Activated CD8-positive, alpha-beta memory T cell treated with anti-CD3 and anti-CD28 coated beads, Interleukin-2, amount 50 U/mL, for 24 hours (primary cell): ENCODE results near the gene LSM7.

Experiments
- DNase-seq: peaks from one replicate; pipeline ENCODE4 v3.0.0-alpha.2; 2020; ENCODE audit errors: extremely low read depth

The LSM7 gene

DNA sequence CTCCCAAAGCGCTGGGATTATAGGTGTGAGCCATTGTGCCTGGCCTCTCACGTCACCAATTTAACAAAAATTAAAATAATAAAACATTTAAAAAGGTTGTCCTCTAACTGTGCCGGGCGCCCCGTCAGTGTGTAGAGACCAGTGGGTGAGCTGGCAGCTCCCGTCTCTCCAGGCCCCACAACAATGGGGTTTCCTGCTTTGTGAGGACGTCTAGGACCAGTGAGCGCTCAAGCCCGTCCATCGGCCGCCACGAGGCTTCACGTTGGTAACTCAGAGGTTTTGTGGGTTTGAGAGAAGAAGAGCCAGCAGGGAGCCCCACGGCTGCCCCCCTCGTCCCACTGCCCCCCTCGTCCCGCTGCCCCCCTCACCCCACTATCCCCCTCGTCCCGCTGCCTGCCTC is 4.7 kb downstream of the LSM7 start:
- DNase-seq = no peak

DNA sequence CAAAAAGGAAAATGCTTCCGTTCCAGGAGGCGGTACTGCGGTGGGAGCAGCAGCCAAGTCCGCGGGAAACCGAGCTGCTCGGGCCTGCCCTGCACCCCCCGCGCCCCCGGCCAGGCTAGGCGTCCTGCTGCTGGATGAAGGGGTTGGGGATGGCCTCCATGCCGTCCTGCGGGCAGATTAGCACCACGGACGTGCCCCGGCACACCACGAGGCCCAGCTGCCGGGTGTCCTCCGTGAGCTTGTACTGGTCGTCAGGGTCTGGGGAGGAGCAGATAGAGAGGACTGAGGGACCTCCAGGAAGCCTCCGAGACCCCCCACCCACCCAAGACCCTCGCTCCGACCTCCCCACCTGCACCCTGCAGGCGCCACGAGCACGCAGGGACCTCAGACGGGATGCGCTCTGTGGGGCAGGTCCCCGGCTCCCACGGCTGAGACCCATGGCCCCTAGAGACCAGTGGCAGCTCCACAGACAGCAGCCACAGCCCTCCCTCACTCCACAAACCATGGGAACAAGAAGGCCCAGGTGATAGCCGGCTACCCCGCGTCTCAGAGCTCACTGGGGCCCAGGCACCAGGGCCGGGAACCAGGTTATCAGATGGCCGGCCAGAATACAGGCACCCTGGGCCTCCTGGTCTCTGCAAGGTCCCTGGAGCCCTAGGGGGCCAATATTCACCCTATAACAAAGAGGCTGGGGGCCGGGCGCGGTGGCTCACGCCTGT is 6.7 kb downstream of the LSM7 start:
- no peak for DNase-seq

DNA sequence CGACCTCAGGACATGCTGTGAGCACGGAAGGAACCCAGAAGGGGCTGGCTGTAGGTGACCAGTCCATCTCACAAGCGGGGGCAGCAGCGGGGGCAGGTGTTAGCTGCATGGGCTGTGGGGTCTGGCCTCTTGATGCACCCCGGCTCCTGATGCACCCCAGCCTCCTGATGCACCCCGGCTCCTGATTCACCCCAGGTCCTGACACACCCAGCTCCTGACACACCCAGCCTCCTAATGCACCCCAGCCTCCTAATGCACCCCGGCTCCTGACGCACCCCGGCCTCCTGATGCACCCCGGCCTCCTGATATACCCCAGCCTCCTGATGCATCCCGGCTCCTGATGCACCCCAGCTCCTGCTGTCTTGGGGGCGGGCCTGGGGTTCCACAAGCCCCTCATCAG is 7.4 kb downstream of the LSM7 start:
- DNase-seq = no peak

DNA sequence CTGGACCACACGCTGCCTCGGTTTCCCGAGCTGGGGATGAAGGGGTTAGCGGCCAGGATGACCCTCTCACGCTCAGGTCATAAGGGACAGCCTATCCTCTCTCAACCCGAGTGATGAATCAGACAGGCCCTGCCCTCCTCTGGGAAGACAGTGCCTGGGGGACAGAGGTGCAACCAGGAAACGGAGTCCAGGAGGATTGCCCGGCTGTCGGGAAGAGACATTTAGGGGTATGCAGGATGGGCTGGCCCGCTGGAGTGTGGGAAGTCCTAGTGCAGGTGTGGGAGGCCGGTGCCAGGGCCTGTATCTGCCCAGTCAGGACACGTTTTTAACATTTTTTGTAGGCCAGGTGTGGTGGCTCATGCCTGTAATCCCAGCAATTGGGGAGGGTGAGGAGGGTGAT is 8.3 kb downstream of the LSM7 start:
- DNase-seq = no peak

DNA sequence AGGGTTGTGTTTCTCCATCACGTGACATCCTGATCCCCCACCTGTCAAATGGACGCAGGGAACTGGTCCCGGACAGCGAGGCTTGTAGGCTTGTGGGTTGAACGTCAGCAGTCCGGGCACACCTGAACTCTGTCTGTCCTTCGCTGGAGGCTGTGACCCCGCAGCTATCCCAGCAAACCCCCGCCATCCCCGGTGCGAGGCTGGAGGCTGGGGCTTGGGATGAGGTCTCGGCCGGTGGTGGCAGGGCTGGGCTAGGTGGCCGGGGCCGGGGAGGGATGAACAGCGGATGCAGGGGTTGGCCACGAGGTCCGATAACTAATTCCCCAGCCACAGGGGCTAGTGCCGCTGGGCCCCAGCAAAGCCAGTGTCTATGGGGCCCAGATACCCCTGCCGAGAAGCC is 8.8 kb downstream of the LSM7 start:
- DNase-seq = no peak

DNA sequence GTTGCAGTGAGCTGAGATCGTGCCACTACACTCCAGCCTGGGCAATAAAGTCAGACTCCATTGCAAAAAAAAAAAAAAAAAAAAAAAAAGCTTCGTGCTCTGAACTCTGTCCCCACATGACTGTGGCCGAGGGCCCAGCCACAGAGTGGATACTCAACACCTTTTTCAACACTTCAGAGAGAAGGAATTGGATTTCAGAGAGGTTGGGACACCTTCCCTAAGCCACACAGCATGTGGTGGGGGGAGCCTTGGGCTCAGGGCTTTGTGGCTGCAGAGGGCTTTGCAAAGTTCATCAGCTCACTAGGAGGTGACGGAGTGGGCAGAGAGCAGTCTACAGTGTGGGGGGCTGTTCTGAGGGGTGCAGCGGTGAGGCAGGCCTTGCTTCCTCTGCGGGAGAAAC is 9.5 kb downstream of the LSM7 start:
- DNase-seq = no peak

DNA sequence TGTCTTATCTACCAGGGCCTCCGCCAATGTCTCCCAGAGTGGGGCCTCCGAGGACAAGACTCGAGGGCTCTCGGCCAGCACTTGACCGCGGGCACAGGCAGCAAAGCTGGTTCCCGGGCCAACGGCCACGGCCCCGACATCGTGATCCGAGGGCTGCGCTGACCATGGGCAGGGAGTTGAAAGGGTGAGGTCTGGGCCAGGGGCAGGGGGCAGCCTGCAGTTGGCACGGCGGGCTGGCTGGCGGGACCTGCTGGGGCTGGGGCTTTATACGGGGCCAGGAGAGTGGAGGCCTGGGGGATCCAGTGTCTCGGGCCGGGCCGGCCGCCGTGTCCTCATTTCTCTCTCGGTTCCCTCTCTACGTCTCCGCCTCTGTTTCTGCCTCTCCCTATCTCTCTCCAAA is 10.6 kb downstream of the LSM7 start:
- no peak for DNase-seq

DNA sequence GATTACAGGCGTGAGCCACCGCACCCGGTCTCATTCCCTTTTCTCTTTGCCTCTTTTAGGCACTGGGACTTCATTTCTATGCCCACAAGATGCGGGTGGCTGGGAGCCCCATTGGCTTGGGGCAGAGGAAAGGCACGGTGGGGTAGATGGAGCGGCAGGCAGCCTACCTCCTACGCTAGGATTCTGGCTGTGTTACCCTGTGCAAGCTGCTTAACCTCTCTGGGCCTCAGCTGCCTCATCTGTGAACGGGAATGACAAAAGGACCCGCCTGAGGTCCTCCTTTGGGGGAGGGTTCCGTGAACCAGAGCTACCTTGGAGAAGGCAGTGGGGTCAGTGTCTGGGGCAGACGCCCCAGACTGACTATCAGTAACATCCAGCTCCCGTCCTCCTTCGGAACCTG is 11.1 kb downstream of the LSM7 start:
- no peak for DNase-seq

DNA sequence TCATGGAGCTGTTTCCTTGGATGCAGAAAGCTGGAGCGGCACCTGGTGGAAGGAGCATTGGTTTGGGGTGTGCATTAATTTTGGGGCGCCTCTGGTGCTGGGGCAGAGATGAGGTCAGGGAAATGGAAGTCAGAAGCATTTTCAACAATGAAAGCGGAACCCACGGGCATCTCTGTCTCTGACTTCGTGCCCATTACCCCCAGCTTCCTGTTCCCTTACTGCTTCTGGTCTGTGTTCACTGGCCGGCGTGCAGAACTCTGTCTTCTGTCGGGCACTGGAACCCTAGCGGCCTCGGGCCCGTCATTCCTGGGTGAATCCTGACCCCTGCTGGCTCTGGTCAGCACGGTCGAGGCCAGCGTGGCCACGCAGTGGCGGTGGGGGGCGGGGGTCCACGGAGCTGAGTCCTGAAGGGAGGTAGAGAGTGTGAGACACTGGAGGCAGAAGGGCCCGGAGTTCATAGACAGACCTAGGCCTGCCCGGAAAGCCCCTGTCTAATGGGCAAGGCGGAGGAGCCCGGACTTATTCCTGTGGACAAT is 12.5 kb downstream of the LSM7 start:
- no peak for DNase-seq

DNA sequence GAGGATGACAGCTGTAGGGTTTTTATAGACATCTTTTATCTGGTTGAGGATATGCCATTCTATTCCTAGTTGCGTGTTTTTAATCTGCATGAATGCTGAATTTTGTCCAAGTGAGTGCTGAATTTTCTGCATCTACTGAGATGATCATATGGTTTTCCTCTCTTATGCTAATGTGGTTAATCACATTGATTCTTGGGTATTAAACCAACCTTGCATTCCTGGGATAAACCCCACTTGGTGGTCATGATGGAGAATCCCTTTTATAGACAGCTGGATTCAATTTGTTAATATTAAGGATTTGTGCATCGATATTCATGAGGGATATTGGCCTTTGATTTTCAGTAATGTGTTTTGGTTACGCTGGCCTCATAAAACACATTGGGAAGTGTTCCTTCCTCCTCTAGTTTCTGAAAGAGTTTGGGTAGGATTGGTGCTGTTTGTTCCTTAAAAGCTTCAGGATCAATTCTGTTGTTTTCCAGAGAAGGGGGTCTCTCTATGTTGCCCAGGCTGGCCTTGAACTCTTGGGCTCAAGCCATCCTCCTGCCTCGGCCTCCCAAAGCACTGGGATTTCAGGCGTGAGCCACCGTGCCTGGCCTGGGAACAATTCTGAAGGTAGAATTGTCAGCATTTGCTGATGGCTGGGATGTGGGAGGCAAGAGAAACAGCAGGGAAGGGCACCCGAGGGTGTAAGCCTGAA is 13.1 kb downstream of the LSM7 start:
- DNase-seq = no peak

DNA sequence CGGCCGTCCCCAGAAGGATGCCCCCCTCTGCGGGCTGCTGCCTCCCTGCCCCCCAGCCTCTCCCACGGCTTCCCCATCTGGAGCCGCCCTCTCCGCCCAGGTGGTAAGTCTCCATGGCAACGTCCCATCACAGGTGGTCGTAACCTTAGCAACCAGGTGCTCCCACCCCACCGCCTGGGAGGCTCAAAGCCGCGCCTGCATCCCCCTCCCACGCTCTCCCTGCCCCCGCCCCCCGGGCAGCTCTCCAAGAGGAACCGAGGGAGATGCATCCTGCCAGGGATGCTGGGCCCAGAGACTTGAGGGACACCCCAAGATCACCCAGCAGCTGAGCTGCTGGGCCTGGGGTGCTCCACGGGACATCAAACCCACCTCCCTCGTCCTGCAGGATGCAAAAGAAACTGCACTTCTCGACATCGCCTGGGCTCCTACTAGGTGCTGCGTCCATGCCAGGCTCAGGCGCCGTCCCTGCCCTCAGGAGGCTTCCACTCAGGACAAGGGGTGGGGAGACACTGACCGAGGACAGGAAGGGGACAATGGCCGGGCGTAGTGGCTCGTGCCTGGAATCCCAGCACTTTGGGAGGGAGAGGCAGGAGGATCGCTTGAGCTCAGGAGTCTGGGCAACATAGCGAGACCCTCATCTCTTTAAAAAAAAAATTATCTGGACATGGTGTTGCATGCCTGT is 15.4 kb downstream of the LSM7 start:
- no peak for DNase-seq

DNA sequence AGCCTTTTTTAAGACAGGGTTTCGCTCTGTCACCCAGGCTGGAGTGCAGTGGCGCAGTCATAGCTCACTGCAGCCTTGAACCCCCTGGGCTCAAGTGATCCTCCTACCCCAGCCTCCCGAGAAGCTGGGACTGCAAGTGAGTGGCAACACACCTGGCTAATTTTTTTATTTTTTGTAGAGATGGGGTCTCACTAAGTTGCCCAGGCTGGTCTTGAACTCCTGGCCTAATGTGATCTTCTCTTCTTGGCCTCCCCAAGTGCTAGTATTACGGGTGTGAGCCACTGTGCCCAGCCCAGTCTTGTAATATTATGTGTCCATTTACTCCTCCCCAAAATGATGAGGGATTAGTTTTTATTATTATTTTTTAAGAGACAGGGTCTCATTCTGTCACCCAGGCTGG is 17.3 kb downstream of the LSM7 start:
- no peak for DNase-seq

DNA sequence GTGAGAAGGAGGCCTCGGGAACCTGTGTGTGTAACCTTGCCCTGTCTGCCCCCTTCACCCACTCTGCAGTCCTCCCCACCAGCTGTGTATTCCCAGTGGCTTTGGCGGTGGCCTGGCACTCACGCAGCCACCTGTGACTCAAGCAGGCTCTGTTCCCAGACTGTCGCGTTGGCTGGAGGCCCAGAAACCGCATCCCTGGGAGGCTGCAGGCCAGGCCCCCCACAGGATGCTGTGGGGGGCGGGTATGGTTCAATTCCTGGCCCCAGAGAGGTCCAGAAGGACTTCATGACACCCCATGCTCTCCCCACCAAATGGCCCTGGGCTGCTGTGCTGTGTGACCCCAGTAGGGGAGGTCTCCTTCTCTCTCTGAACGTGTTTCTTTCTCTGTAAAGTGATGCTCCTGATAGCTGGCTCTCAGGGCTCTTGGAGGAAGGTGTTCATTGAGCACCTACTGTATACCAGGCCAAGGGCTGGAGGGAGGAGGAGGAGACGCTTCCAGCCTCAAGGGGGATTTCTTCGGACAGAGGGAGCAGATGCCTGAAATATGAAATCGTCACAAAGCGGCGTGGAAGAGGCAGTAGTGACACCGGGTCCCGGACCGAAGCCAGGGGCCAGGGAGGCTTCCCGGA is 18.5 kb downstream of the LSM7 start:
- DNase-seq = no peak

DNA sequence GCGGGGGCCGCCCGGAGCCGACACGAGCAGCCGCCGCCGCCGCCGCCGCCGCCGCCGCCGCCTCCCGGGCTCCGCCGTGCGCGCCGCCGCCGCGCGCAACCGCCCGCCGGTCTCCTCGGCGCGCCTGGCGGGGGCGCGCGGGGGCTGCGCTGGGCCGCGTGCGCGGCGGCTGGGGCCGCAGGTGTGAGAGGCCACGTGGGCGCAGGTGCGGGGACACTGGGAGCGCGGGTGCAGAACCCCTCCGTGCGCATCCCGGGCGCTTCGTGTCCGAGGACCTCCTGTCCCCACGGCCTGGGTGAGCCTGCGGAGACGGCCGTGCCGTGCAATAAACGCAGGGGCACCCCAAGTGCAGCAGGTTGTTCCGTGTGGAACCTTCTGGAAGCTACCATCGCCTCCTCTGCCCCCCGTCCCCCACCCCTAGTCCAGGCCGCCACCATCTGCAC is 20.3 kb downstream of the LSM7 start, which contains the start of gene LINGO3:
Gene LINGO3 (minus strand): TSS at position 41 of the 443 bp plus-strand sequence. CDS start 16,378 bp downstream, outside the sequence.
- DNase-seq = no peak

DNA sequence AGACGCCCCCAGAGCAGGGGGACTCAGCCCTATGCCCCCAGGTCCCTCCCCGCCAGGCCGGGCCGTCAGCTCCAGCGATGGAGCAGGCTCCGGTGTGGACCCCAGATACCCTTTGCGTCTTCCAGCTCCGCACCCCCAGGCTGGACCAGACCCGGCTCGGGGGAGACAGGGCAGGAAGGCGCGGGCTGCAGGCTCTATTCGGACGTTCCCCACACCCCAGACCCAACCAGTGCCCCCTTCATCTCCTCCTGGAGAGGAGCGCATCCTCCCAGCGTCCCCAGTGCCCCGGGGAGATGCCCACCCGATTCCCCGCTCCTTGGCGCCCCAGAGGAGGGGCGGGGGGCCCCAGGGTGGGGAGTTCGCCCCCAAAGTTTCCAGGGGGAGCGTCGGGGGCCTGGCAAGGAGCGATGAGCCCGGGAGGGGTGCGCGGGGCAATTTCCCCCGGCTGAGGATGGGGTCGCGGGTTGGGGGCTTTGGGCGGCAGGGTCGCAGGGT is 20.8 kb downstream of the LSM7 start:
- DNase-seq = no peak

DNA sequence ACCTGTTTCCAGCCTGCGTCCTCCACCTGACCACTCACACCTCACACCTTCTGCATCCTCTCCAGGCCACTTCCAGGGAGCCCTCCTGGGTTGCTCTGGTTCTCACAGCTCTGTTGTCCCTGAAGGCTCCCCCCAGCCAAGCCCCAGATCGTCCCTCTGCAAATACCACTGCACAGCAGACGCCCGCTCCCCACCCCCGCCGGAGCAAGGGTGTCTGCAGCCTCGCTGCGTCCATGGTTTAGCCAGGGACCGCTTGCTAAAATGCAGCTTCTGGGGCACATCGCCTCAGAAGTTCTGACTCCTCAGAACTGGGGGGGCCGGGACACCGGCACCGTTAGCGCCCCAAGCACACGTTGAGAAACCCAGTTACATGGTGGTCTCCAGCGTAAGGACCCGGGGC is 21.4 kb downstream of the LSM7 start:
- DNase-seq = no peak

DNA sequence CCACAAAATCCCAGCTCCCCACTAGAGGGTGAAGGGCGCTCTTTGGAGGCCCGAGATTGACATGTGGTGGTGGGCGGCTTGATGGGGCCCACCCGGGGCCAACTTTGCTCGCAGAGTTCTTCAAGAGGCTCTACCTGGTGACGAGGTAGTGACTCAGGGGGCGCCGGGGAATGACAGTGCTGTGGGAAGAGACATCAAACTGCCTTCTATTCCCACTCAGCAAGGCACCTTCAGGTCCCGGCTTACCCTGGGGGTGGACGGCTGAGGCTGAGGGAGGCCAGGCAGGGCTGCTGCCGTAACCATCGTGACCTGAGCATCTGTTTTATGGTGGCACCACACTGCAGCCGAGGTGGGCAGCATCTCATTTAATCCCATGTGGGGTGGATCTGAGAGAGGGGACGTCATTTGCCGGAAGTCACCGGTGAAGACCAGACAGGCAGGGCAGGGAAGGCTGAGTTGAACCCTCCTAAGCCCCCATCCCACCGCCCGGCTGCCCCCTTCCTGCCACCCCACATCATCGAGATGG is 22.0 kb downstream of the LSM7 start:
- DNase-seq = no peak

DNA sequence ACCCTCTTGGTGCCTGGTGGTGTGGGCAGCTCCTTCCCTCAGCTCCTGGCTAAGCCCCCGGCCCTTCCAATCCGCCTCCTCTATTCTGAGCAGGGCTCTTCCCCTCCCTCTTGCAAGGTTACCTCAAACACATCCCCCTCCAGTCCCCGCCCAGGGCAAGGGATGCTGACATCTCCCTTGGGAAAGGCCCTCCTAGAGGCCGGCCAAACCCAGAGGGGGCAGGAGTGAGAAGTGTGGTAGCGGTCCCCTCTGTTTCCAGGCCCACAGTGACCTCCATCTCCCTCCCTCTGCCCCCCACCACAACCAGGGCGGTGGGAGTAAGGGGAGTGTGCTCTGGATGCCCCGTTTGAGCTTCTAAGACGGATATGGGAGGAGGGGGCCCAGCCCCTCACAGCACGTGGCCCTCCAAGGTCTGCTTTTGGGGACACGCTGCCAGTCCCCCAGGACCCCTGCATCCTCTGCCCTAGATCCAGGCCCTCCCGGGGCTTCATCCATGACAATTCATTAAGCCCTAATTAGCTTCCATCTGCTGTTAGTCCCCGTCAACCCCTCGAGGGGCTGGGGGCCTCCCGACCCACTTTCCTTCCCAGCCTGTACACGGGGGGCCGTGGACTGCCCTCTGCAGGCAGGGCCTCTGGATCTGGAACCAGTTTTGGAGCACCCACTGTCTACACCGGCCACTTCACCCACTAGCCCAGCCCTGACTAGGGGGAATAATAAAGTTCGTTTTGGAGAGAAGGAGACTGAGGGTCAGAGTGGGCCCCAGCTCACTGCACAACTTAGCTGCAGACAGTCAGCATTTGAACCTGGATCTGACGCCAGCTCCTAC is 22.7 kb downstream of the LSM7 start:
- no peak for DNase-seq

DNA sequence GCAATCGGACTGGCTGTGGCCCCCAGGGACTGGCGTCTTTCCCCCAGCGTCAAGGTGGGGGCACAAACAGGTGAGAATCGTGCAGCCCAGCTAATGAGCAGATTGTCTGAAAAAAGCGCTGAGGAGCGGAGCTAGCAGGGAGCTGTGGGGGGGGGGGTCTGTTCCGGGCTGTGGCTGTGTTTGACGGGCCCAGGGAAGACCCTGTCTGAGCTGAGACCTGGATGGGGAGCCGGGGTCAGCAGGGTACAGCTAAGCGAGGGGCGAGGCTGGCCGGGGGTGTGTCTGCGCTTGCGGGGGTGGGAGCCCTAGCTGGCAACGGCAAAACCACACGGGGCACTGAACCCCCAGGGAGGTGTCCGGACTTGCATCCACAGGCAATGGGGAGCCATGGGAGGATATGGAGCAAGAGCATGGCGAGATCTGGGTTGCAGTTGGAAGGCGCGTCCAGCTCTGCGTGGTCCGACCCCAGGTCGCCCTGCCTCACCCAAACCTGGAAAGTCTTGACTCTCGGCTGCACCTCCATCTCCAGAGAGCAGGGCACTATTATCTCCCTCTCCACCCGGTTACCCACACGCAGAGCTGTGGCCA is 25.1 kb downstream of the LSM7 start:
- no peak for DNase-seq
